Naive thymus-derived CD4-positive, alpha-beta T cell (primary cell): Measurements from ENCODE around the gene MIEF2. TPM values are rescaled to one million over a fixed set of nuclear protein-coding genes. Genes with fewer than 3 reads are reported as not detected.
A peak's percentile ranks its signal among the peaks of the same experiment; 100 is the strongest.

Experiments used
- ATAC-seq: fragments of 150-1000 bp; cut with Tn5 transposase; 2 replicates; pipeline ENCODE4 v1.10.0; 2021; ENCODE audit warnings: mild to moderate bottlenecking, moderate library complexity
- CTCF ChIA-PET: fragments of 350-600 bp; sonication (Branson Sonifier 250); formaldehyde crosslinking; loops from one replicate; lab custom pipeline; 2021; ENCODE audit warnings: antibody characterized with exemption; lab: Charles Lee
- POLR2A ChIA-PET: fragments of 350-600 bp; sonication (Branson Sonifier 250); formaldehyde crosslinking; loops from one replicate; lab custom pipeline; 2021; ENCODE audit warnings: antibody characterized with exemption, inconsistent platforms; lab: Charles Lee
- DNase-seq, 9 donors: peaks; one replicate each; pipeline versions ENCODE4 v3.0.0 to v3.0.0-alpha.2; 2020 to 2022; ENCODE audit warnings: mixed read lengths in 1 of 9
- H3K27ac ChIP-seq: one replicate; pipeline ENCODE4 v1.7.0; 2013; ENCODE audit warnings: mild to moderate bottlenecking, low read depth, low read length, moderate library complexity
- H3K27me3 ChIP-seq, 2 donors: one replicate each; pipeline ENCODE4 v1.7.0; 2013; ENCODE audit warnings: low read length in 2 of 2, mild to moderate bottlenecking in 2 of 2, moderate library complexity in 2 of 2; ENCODE audit not compliant: control insufficient read depth in 2 of 2, insufficient read depth in 2 of 2
- H3K36me3 ChIP-seq, 3 experiments: 1 replicate in 2 of 3; 2 replicates in 1 of 3; pipeline ENCODE4 v1.7.0; 2013; ENCODE audit warnings: low read length in 3 of 3, mild to moderate bottlenecking in 3 of 3, moderate library complexity in 1 of 3; ENCODE audit not compliant: insufficient read depth in 3 of 3, control insufficient read depth in 2 of 3
- H3K4me1 ChIP-seq, 2 donors: one replicate each; pipeline ENCODE4 v1.7.0; 2013; ENCODE audit warnings: low read length in 2 of 2, mild to moderate bottlenecking in 2 of 2, moderate library complexity in 1 of 2; ENCODE audit not compliant: control insufficient read depth in 2 of 2, insufficient read depth in 2 of 2
- H3K4me3 ChIP-seq: 2 replicates; pipeline ENCODE4 v1.7.0; 2013; ENCODE audit warnings: mild to moderate bottlenecking, low read length
- H3K9me3 ChIP-seq, 3 experiments: 1 replicate in 2 of 3; 2 replicates in 1 of 3; pipeline ENCODE4 v1.7.0; 2013; ENCODE audit warnings: low read length in 3 of 3; ENCODE audit not compliant: control insufficient read depth in 2 of 3
- H3K27ac Mint-ChIP-seq, 9 donors: one replicate each; pipeline ENCODE4 v1.8.0; 2020 to 2022; ENCODE audit warnings: mixed read lengths in 9 of 9, mild to moderate bottlenecking in 8 of 9, moderate library complexity in 5 of 9, inconsistent platforms in 2 of 9
- H3K27me3 Mint-ChIP-seq, 5 donors: one replicate each; pipeline ENCODE4 v1.8.0; 2021 to 2022; ENCODE audit warnings: mixed read lengths in 5 of 5, mild to moderate bottlenecking in 1 of 5
- H3K36me3 Mint-ChIP-seq, 5 donors: one replicate each; pipeline ENCODE4 v1.8.0; 2020 to 2022; ENCODE audit warnings: mixed read lengths in 5 of 5, mild to moderate bottlenecking in 3 of 5, inconsistent platforms in 1 of 5
- H3K4me1 Mint-ChIP-seq, 7 donors: one replicate each; pipeline ENCODE4 v1.8.0; 2020 to 2022; ENCODE audit warnings: mixed read lengths in 7 of 7, mild to moderate bottlenecking in 3 of 7, inconsistent platforms in 1 of 7
- H3K4me3 Mint-ChIP-seq, 10 donors: one replicate each; pipeline ENCODE4 v1.8.0; 2020 to 2022; ENCODE audit warnings: mild to moderate bottlenecking in 10 of 10, mixed read lengths in 10 of 10, moderate library complexity in 6 of 10, inconsistent platforms in 2 of 10
- H3K9me3 Mint-ChIP-seq, 11 donors: one replicate each; pipeline ENCODE4 v1.8.0; 2020 to 2022; ENCODE audit warnings: mixed read lengths in 11 of 11, mild to moderate bottlenecking in 4 of 11, inconsistent platforms in 1 of 11, moderate library complexity in 1 of 11
- intact Hi-C, 2 donors: fragments of 100-400 bp; cut with micrococcal nuclease; formaldehyde crosslinking; loops; one replicate each; pipeline ENCODE4 v1.15.1; 2023
- polyA plus RNA-seq, 2 donors: library from polyadenylated mRNA; unstranded; fragments of 300-500 nt; fragmentation: Illumina TruSeq; gene quantifications; one replicate each; pipeline ENCODE4 v1.2.3, GENCODE V29; 2021
- total RNA-seq, 6 experiments: library from RNA in 5 of 6; stranded (reverse) in 5 of 6; gene quantifications; 1 replicate in 5 of 6; 2 replicates in 1 of 6; pipeline ENCODE4 v1.2.3 and lab custom pipeline; 2021 to 2026

MIEF2 gene
- total and polyA plus RNA-seq, 7 experiments from 2014 or later: 6.5 to 22.5 (median 15.1) TPM

DNA sequence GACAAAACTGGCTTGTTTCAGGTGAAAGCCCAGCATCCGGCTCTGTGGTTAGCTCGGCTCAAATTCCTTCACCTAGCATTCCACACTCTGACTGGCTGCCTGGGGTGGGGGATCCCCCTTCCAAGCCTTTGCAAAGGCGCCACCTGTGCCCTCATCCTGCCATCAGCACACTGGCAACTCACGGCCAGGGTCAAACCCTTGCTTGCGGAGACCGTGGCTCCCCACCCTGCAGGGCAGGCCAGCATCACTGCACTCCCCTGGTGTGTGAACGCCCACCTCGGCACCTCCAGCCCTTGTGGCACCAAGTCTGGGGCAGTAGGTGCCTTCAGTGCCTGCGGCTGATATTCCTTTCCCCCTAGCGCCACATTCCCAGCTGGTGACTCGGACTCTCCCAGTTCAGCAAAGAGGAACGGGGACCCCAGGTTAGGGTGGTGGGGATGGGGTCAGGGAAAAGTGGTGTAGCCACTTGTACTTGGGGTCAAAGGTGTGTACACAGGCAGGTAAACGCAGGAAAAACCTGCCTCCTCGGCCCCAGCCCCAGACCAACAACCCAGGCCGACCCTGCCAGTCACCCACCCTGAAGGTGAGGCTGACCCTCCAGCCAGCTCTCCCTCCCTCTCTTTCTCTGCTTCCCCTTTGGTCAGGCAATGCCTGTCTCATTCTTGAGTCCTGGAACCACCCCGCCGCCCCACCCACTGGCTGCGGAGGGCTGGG, 3.0 kb upstream of the MIEF2 start:
- Mint-ChIP-seq H3K4me1 (peaks cover 11 to 54% (median 35%) of the 10 kb centered on the region in 7 donors), H3K36me3 (peaks cover 0 to 8% (median 0%) of the 10 kb centered on the region in 5 donors), H3K9me3 (peaks cover 0 to 2% (median 0%) of the 10 kb centered on the region in 11 donors), H3K27ac (peak overlapping the region; percentile 85 to 93 (median 89)), H3K4me3 (peak overlapping the region; percentile 93 to 98 (median 96)), H3K27me3 (no peaks in the 10 kb centered on the region)
- POLR2A ChIA-PET: interaction anchor here (1.1 kb wide), 1 partner anchor 33 kb away, joined by 3 read pairs; no protein-coding TSS in a partner anchor
- peak overlapping the region; percentile 84 for H3K27ac ChIP-seq
- peaks cover 5 to 44% (median 8%) of the 10 kb centered on the region in 3 experiments for H3K36me3 ChIP-seq
- H3K9me3 ChIP-seq: no peaks in the 10 kb centered on the region
- H3K4me3 ChIP-seq: peak overlapping the region; percentile 79
- intact Hi-C loops: no loop called here
- peaks cover 29 to 44% of the 10 kb centered on the region in 2 donors for H3K4me1 ChIP-seq
- CTCF ChIA-PET: interaction anchor here (0.5 to 1.7 kb wide), 2 partner anchors 9 to 71 kb away, joined by 3 to 4 read pairs; no protein-coding TSS in a partner anchor
- ATAC-seq: no peak
- no peaks in the 10 kb centered on the region for H3K27me3 ChIP-seq
- DNase-seq: peak in 1 of 9 donors; percentile 34

DNA sequence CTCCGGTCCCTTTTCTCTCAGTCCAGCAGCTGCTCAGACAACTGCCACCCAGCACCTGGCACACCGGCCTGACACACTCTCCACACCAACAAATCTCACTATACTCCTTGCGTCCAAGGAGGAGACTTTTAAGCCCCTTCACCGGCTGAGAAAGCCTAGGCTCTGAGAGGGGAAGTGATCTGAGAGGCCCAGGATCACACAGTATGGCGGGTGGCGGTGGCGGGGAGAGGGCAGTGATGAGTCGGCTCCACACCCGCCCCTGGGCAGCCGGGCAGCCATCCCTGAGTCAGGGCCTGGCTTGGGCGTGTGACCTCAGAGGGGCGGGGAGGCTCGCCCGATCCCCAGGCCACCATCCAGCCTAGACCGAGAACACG, 2.5 kb upstream of the MIEF2 start:
- CTCF ChIA-PET: no interaction called here
- Histone ChIP-seq H3K4me3 (peak overlapping the region; percentile 79), H3K27ac (peak overlapping the region; percentile 84), H3K36me3 (peaks cover 5 to 43% (median 8%) of the 10 kb centered on the region in 3 experiments), H3K9me3 (no peaks in the 10 kb centered on the region), H3K4me1 (peaks cover 29 to 47% of the 10 kb centered on the region in 2 donors), H3K27me3 (no peaks in the 10 kb centered on the region)
- peak overlapping the region; percentile 93 to 98 (median 96) for H3K4me3 Mint-ChIP-seq
- no peaks in the 10 kb centered on the region for H3K27me3 Mint-ChIP-seq
- peaks cover 11 to 56% (median 36%) of the 10 kb centered on the region in 7 donors for H3K4me1 Mint-ChIP-seq
- peak overlapping the region; percentile 85 to 93 (median 89) for H3K27ac Mint-ChIP-seq
- ATAC-seq (peak; percentile 68), DNase-seq (peak; percentile 24 to 69 (median 37))
- H3K9me3 Mint-ChIP-seq: peaks cover 0 to 2% (median 0%) of the 10 kb centered on the region in 11 donors
- POLR2A ChIA-PET: interaction anchor here (1.1 kb wide), 1 partner anchor 34 kb away, joined by 3 read pairs; no protein-coding TSS in a partner anchor
- peaks cover 0 to 8% (median under 1%) of the 10 kb centered on the region in 5 donors for H3K36me3 Mint-ChIP-seq
- intact Hi-C loops: loop anchor here in 1 of 2 donors (1.0 kb wide), 1 partner anchor 10 kb away; no protein-coding TSS in a partner anchor

DNA sequence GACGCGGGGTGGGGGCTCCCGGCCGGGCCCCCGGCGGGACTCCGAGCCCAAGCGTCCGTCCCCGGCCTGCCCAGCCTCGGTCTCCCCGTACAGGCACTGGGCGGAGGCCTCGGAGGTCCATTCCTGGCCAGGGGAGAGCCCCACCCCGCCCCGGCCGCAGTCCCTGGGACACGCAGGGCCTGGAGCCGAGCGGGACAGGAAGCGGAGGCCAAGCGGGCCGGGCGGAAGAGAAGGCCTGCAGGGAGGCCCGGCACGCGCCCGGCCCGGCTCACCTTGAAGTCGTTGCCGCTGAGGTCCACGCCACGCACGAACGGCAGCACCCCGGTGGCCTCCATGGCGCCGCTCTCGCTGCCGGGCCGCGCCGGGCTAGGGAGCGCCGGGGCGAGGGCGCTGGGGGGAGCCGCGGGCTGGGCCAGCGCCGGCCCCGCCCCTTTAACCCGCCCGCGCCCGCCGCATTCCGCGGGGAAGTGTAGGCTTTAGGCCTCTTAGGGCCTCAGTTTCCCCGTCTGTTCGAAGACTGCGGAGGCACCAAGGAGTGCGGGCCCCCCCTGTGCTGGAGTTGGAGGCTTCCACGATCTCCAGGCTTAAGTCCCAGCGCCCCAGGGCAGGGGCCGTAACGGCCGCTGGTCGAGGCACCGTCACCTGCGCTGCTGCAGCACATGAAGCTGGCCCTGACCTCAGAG, 2.0 kb upstream of the MIEF2 start, which contains the start of gene FLII:
FLII (minus strand) TSS at position 383 of the 683 bp plus-strand sequence; CDS start at position 335, 48 bp downstream.
- H3K4me3 Mint-ChIP-seq: peak within 1 kb of the TSS; percentile 93 to 98 (median 96)
- no peaks in the 10 kb centered on the region for H3K9me3 ChIP-seq
- POLR2A ChIA-PET: interaction anchor here (0.6 to 0.8 kb wide), 2 partner anchors 14 to 76 kb away, joined by 3 read pairs; no protein-coding TSS in a partner anchor

DNA sequence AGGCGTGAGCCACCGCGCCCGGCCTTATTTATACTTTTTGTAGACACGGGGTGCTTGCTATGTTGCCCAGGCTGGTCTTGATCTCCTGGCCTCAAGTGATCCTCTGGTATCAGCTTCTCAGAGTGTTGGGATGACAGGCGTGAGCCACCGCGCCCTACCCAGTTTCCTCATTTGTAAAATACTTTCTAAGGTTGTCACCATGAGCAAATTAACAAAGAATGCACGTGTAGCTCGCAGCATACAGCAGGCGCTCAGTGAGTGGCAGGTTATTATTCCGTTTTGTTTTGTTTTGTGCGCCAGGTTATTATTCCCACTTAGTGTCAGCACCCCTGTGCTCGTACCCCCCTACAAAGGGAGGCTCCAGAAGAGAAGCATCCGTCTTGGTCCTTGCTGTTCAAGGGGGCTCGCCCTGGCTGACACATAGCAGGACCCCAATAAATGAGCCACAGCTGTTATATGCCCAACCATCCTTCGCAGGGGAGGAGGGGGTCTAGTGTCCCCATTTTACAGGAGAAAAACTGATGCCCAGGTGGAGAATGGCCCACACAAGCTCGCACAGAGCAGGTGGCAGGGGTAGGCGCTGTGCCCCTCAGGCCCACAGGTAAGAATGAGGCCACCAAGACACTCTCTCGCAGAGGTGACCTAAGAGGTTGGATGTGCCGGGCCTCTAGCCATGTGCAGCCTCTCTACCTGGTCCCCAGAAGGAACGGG, 686 bp upstream of the MIEF2 start:
- no peaks in the 10 kb centered on the region for H3K27me3 Mint-ChIP-seq
- CTCF ChIA-PET: interaction anchor here (0.8 kb wide), 1 partner anchor 16 kb away, joined by 3 read pairs; no protein-coding TSS in a partner anchor

More for the DNA sequence above, 2.0 kb upstream of the MIEF2 start, which contains the start of gene FLII:
- intact Hi-C loops: loop anchor here in 1 of 2 donors (1.0 kb wide), 1 partner anchor 10 kb away; no protein-coding TSS in a partner anchor
- H3K36me3 Mint-ChIP-seq: peaks cover 0 to 7% (median 5%) of the 10 kb centered on the region in 5 donors
- H3K27me3 Mint-ChIP-seq: no peaks in the 10 kb centered on the region
- H3K4me1 ChIP-seq: peaks cover 29 to 47% of the 10 kb centered on the region in 2 donors
- peak within 1 kb of the TSS; percentile 84 for H3K27ac ChIP-seq
- H3K9me3 Mint-ChIP-seq: peaks cover 0 to 2% (median 0%) of the 10 kb centered on the region in 11 donors
- peak within 1 kb of the TSS; percentile 86 to 93 (median 89) for H3K27ac Mint-ChIP-seq
- H3K36me3 ChIP-seq: peaks cover 3 to 43% (median 5%) of the 10 kb centered on the region in 3 experiments
- H3K4me3 ChIP-seq: peak within 1 kb of the TSS; percentile 79
- no peaks in the 10 kb centered on the region for H3K27me3 ChIP-seq
- ATAC-seq (peak; percentile 55), DNase-seq (peak; percentile 32 to 73 (median 53))
- peaks cover 11 to 60% (median 38%) of the 10 kb centered on the region in 7 donors for H3K4me1 Mint-ChIP-seq
- CTCF ChIA-PET: no interaction called here

DNA sequence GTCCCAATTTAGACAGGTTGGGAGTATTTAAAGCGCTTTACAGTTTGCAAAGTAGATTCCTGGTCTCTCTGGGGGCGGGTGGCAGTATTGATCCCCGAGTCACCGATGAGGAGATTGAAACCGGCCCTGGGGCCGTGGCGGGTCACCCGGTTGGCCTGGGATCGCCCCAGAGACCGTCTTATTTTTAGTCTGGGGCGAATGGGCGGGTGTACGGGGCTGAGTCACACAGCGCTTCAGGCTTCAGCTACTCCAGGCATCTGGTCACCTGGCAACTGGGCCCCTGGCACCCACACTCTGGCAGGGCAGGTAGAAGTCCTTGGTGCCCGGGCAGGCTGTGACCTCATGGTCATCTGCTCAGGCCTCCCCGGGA, 669 bp downstream of the MIEF2 start:
- Histone ChIP-seq H3K27me3 (no peaks in the 10 kb centered on the region), H3K36me3 (peaks cover 0 to 39% (median 4%) of the 10 kb centered on the region in 3 experiments), H3K4me1 (peaks cover 29 to 42% of the 10 kb centered on the region in 2 donors), H3K4me3 (peak overlapping the region; percentile 84), H3K27ac (peak overlapping the region; percentile 95), H3K9me3 (no peaks in the 10 kb centered on the region)
- Mint-ChIP-seq H3K36me3 (peaks cover 0 to 6% (median 5%) of the 10 kb centered on the region in 5 donors), H3K4me3 (peak overlapping the region; percentile 78 to 96 (median 84)), H3K9me3 (peaks cover 0 to 2% (median 0%) of the 10 kb centered on the region in 11 donors), H3K27me3 (no peaks in the 10 kb centered on the region), H3K4me1 (peaks cover 11 to 51% (median 34%) of the 10 kb centered on the region in 7 donors), H3K27ac (peak overlapping the region; percentile 77 to 88 (median 84))
- ATAC-seq (no peak), DNase-seq (peak in 1 of 9 donors; percentile 46)
- intact Hi-C loops: loop anchor here (2.0 to 5.0 kb wide), 5 partner anchors 102 to 1908 kb away; partner anchors contain the start of genes CENPV (in 1 of the 2), COPS3 (in 1 of the 2), DRG2 (in 1 of the 2) and SHMT1 (in 1 of the 2)
- ChIA-PET POLR2A (interaction anchor here (1.1 to 1.3 kb wide), 3 partner anchors 54 to 72 kb away, joined by 3 to 5 read pairs (median 4); partner anchors contain the start of genes SMCR8 and TOP3A), CTCF (interaction anchor here (0.9 kb wide), 1 partner anchor 16 kb away, joined by 3 read pairs; no protein-coding TSS in a partner anchor)

More for the DNA sequence above, 686 bp upstream of the MIEF2 start:
- H3K4me1 ChIP-seq: peaks cover 29 to 47% of the 10 kb centered on the region in 2 donors
- POLR2A ChIA-PET: interaction anchor here (0.6 to 1.2 kb wide), 4 partner anchors 13 to 77 kb away, joined by 3 to 4 read pairs (median 3); no protein-coding TSS in a partner anchor
- Mint-ChIP-seq H3K4me3 (peak overlapping the region; percentile 78 to 96 (median 84)), H3K36me3 (peaks cover 0 to 6% (median 5%) of the 10 kb centered on the region in 5 donors), H3K4me1 (peaks cover 11 to 60% (median 37%) of the 10 kb centered on the region in 7 donors), H3K27ac (peak overlapping the region; percentile 77 to 92 (median 84)), H3K9me3 (peaks cover 0 to 2% (median 0%) of the 10 kb centered on the region in 11 donors)
- DNase-seq (no peak), ATAC-seq (no peak)
- H3K4me3 ChIP-seq: peak overlapping the region; percentile 84
- H3K36me3 ChIP-seq: peaks cover 0 to 43% (median 5%) of the 10 kb centered on the region in 3 experiments
- no peaks in the 10 kb centered on the region for H3K9me3 ChIP-seq
- intact Hi-C loops: loop anchor here (1.0 to 5.0 kb wide), 8 partner anchors 34 to 1907 kb away; partner anchors contain the start of genes ALKBH5 (in 2 of the 2), LLGL1 (in 2 of the 2), SMCR8 (in 2 of the 2) and CENPV (in 1 of the 2)
- no peaks in the 10 kb centered on the region for H3K27me3 ChIP-seq
- peak overlapping the region; percentile 95 for H3K27ac ChIP-seq
